Stimulated activated CD4-positive, alpha-beta T cell treated with anti-CD3 and anti-CD28 coated beads, Interleukin-1b, Interleukin-23, amount 100 ng/mL, for 24 hours (primary cell): ENCODE results near the gene ADAM22.

Experiments used
- DNase-seq, 4 experiments: peaks; one replicate each; pipeline ENCODE4 v3.0.0-alpha.2; 2020; ENCODE audit warnings: low read depth in 4 of 4, low spot score in 1 of 4

The ADAM22 gene

GRCh38 chr7:88214456-88214855 is 280.4 kb downstream of the ADAM22 start:
- DNase-seq: no peak

- DNase-seq: no peak
Observed at GRCh38 chr7:88215295-88215694, 281.2 kb downstream of the ADAM22 start.

GRCh38 chr7:88216276-88216675 is 282.2 kb downstream of the ADAM22 start:
- no peak for DNase-seq

DNA sequence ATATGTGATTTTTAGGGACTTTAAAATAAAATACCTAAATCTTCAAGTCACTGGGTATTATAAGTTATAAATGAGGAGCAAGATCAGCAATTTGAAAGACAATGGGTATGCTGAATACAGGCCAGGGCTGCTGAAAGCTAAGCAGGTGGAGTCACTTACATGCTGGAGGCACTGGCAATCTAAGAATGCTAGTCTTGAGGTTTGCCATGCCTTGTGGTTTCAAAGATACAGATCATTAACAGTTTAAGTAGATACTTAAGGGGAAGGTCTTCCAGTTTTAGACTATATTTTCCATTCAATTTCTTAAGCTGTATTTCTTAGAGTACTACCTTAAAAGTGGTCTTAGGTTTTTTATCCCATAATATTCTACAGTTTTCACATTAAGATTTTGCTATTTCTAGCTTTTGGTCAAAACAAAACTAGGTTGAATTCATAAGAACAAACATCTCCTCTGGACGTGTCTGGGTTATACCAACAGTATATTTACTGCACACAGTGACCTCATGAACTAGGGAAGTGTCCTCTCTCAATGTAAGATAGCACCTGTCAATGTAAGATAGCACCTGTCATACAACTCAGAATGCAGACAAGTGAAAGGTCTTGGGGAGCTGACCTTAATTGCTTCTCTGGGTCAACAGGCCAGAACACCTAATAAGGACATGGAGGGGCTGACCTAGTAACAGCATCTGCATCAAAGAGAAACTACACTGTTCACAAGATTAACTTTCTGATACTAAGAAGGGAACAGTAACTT is 283.8 kb downstream of the ADAM22 start:
- no peak for DNase-seq

GRCh38 chr7:88218429-88218745 is 284.3 kb downstream of the ADAM22 start:
- DNase-seq: no peak

DNA sequence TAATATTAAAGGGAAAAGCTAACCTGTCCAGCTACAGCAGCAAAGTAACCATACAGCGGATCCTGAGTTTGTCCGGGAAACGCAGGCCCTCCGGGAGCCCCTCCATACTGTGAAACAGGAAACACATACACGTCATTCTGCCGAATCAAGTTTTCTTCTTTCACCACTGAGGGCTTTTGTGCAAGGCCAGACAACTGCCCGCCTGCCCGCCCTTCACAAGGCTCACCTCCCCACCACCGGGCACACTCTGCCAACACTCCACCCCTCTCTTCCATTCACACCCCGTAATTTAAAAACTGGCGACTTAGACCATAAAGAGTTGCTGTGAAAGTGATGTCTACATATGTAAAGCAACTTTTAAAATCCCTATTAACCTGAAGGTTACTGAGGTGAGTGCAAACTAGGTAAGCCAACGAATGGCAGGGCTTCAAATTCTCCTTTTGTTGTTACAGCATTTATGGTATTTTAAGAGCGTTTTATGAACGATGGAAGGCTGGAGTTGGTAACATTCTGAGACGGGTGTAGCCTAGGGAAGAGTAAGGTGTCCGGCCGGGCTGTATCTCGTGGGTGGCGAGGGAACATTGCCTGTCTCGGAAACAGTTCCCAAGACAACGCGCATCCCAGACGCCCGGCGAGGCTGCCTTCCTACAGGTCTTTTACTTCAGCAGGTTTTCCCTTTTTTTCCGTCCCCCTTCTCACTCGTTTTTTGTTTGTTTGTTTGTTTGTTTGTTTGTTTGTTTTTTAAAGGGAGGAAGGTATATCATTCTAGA is 285.0 kb downstream of the ADAM22 start:
- DNase-seq: no peak

- peak; percentile 78 to 84 (median 81) for DNase-seq
Observed at GRCh38 chr7:88219781-88220747, 286.0 kb downstream of the ADAM22 start, which contains the start of gene SRI. SRI (minus strand) TSS chr7:88220038; CDS start chr7:88220026, 12 bp downstream.

DNA sequence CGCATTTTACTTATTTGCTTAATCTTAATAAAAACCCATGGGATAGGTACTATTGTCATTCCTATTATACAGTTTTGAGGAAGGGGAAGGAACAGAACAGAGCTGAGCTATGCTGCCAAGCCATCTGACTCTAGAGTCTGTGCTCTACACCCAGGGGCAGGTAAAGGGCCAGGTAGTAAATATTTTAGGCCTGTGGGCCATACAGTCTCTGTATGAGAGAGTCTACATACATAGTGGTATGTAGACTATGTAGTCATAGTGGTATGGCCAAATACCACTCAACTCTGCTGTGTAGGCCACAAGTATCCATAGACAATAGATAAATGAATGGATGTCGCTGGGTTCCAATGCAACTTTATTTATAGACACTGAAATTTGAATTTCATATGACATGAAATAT is 289.2 kb downstream of the ADAM22 start:
- DNase-seq: no peak

DNA sequence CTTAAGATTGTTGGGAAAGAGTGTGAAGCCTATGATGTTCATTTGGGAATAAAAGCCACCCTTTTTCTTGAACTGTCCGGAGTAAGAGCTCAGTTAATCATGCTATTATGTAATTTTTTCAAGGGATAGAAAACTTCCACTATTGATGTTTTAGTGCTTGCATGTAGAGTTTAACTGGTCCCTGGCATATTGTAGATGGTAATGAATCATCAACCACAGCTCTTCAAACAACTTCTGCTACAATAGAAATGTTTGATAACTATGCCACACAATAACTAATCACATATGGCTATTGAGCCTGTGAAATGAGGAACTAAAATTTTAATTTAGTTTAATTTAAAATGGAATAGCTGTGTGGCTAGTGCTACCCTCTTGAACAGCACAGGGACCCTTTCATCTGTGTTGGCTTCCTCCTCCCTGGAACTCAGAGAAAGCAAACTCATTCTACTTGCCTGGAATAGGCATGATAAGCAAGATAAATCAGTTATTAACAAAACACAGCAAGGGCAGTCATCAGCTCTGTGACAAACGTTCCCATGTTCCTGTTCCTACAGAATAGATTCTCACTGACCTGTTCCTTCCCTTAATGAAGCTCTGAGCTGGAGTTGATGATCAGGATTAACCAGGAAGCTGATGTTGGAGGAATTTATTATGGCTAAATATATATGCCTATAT is 290.7 kb downstream of the ADAM22 start:
- DNase-seq: no peak

DNA sequence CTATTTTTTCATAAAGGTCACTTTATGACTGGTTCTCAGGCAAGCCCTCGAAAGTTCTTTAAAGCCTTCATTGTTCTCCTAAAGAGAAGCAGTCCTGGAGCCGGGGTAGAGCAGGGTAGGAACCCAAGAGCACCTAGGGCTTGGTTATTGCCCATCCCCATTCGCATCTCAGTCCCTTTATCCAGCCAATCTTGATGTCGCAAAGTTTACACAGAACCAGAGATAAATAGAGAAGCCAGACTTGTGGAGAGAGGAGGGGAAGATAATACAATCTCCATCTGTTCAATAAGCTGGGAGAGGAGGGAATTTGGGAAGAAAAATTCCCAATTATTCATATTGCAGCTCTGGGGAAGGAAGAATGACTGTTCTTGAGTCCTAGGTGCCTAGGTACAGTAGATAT is 292.1 kb downstream of the ADAM22 start:
- DNase-seq: no peak

DNA sequence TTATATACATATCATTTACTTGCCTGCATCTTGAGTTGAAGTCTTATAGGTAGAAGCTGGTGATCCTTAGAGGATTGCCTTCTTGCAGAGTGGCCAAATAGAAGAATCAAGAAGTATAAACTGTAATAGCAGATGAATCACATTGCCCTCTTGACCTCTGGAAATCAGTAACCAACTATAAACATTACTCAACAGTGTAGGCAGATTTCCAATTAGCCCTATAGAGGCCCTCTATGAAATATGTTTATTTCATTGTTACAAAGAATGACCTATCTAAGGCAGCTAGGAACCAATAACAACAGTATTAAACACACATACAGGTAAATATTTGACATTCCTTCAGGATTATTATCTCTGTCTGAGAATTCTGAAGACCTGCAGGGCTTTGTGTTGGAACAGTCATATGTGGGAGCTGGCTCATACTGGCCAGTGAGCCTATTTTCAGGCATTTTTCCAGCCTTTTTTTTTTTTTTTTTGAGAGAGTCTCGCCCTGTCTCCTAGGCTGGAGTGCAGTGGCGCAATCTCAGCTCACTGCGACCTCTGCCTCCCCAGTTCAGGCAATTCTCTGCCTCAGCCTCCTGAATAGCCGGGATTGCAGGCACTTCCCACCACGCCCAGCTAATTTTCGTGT is 292.9 kb downstream of the ADAM22 start:
- no peak for DNase-seq

DNA sequence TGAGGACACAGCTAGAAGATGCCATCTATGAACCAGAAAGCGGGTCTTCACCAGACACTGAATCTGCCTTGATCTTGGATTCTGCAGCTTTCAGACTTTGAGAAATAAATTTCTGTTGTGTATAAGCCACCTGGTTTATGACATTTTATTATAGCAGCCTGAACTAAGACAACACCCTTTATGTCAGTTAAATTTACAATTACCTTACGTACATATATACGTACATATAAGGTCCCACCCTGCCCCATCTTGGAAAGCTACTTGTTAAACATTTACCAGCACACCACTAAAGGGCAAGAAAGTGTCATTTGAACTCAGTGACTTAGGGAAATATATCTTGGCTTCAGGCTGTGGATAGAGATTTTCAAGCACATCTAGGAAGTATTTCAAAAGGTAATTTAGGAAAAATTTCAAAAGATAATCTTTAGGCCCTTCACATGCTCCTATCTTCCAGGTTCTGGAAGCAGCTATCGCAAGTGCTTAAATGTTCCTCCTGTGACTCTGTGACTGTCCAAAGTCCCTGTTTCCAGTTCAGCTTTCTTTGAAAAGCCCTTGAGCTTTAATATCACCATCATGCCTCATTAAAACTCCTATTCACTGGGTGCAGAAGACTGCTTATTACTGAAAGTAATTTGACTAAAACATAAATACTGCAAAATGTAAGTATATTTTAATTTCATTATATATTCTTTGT is 295.4 kb downstream of the ADAM22 start:
- DNase-seq: no peak

DNA sequence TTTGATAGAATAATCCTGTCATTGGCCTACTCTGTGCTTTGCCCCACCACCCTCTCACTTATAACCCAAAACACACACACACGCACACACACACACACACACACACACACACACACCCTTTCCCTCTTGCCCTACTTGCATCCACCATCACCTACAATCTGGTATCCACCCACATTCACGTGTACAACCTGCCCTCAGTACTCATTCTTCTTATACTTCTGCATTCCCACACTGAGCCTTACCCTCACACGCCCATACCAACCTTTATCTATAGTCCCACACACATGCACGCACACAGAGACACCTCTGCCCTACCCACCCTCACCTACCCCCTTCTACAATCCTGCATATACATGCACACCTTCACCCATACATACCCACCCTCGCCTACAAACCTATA is 296.6 kb downstream of the ADAM22 start:
- DNase-seq: no peak

DNA sequence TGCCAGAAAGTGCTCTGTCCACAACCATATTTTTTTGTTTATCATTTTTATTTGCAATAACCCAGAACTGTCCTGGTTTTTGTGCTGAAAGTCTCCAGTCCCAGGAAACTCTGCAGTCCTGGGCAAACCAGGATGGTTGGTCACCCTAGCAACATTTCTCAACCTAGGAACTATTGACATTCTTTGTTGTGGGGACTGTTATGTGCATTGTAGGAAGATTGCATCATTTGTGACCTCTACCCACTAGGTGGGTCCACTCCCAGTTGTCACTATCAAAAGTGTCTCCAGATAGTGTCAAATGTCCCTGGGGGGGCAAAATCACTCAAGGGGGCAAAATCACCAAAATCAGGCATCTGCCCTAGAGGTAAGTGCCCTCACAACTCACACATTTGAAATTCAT is 299.8 kb downstream of the ADAM22 start:
- no peak for DNase-seq

DNA sequence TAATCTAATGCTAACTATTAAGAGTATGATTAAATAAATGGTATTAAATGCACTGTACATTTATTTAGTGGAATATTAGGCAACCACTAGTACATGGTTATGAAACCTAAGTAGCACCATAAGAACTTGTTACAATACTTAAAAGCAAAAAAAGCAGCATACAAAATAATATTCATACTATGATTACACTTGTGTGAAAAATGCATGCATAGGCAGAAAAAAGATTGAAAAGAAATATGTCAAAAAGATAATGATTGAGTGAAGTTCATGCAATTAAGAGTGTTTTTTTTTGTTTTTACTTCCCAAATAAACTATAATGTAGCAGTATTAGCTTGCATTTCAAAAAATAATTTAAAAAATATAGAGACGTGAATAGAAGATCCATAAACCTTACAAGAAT is 305.8 kb downstream of the ADAM22 start:
- no peak for DNase-seq

- no peak for DNase-seq
Observed at GRCh38 chr7:88243345-88243909, 309.4 kb downstream of the ADAM22 start.

DNA sequence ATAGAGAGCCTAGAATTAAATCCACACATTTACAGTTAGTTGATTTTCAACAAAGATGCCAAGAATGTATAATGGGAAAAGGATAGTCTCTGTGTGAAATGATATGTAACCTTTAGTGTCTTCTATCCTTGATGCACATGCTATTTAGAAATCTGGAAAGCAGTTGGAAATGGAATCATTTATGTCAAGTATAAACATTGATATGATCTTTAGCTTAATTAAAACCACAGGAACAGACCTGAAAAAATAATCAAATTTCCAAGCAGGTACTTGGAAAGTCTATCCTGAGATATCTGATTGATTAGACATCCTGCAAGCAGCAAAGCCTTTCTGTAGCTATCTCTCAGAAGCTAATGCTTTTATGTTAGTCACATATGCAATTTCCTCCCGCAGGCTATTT is 310.2 kb downstream of the ADAM22 start:
- DNase-seq: no peak
